HCT116 (cell line): ENCODE data around the gene SMARCD2. TPM values are rescaled to one million over a fixed set of nuclear protein-coding genes. Genes with fewer than 3 reads are reported as not detected.
"Not testable (repeated sequence)": the region's sequence is repeated elsewhere in the genome, so short reads cannot be mapped to it uniquely, and the experiment has no call there.

Source experiments
- ATAC-seq: fragments of 200-7000 bp; cut with Tn5 transposase; 2 replicates; pipeline ENCODE4 v1.9.1; 2020; ENCODE audit warnings: mild to moderate bottlenecking, moderate library complexity
- BruUV-seq: library from RNA; stranded (reverse); fragments of 400-500 nt; replicated peaks from 2 replicates; lab custom pipeline; 2021; lab: Mats Ljungman, UMichigan
- CTCF ChIA-PET: fragments of 300-600 bp; sonication (Branson Sonifier 250); formaldehyde crosslinking; loops from one replicate; lab custom pipeline; 2021; ENCODE audit warnings: antibody characterized with exemption; lab: Charles Lee
- POLR2A ChIA-PET: fragments of 300-600, 350-600 bp; sonication (Branson Sonifier 250); formaldehyde crosslinking; loops from one replicate; lab custom pipeline; 2021; ENCODE audit warnings: antibody characterized with exemption; lab: Charles Lee
- RAD21 ChIA-PET, 2 experiments: fragments of 300-600 bp; sonication (Branson Sonifier 250); formaldehyde crosslinking; loops; one replicate each; lab custom pipeline; 2023; ENCODE audit warnings: low total read pairs in 2 of 2; ENCODE audit not compliant: uncharacterized antibody in 2 of 2, unreplicated experiment in 2 of 2, low non-redundant PET in 1 of 2; lab: Charles Lee
- DNase-seq: peaks from one replicate; pipeline ENCODE4 v3.0.0-alpha.2; 2010; ENCODE audit warnings: low read depth, low spot score
- H2AFZ ChIP-seq: fragments of 200-600 bp; shearing (Covaris generic), sonication (generic); 2 replicates; pipeline ENCODE4 v1.6.1; 2017; ENCODE audit warnings: low read depth, mixed run types, mixed read lengths, antibody characterized with exemption, low read length; ENCODE audit not compliant: poor library complexity, severe bottlenecking
- H3K27ac ChIP-seq: 2 replicates; pipeline ENCODE4 v1.5.1; 2012; ENCODE audit warnings: low read depth, low read length
- H3K27me3 ChIP-seq: fragments of 200-600 bp; sonication (generic); 2 replicates; pipeline ENCODE4 v1.6.1; 2016; ENCODE audit warnings: mixed run types, low read length, mixed read lengths; ENCODE audit not compliant: insufficient read depth
- H3K36me3 ChIP-seq, 2 experiments: fragments of 200-500 bp in 1 of 2; fragments of 200-600 bp in 1 of 2; sonication (Bioruptor generic) in 1 of 2; sonication (generic) in 1 of 2; 2 replicates each; pipeline versions ENCODE4 v1.5.1 to v1.6.1; 2014 to 2016; ENCODE audit warnings: low read length in 2 of 2, inconsistent platforms in 1 of 2, mixed read lengths in 1 of 2, mixed run types in 1 of 2; ENCODE audit not compliant: insufficient read depth in 2 of 2, control insufficient read depth in 1 of 2
- H3K4me1 ChIP-seq, 2 experiments: fragments of 200-600 bp in 1 of 2; sonication (generic) in 1 of 2; 2 replicates each; pipeline versions ENCODE4 v1.5.1 to v1.6.1; 2012 to 2017; ENCODE audit warnings: low read length in 2 of 2, inconsistent platforms in 1 of 2, mild to moderate bottlenecking in 1 of 2, mixed read lengths in 1 of 2, mixed run types in 1 of 2, moderate library complexity in 1 of 2; ENCODE audit not compliant: insufficient read depth in 2 of 2, control insufficient read depth in 1 of 2
- H3K4me2 ChIP-seq: fragments of 200-600 bp; sonication (generic); 2 replicates; pipeline ENCODE4 v1.6.1; 2017; ENCODE audit warnings: mixed run types, low read length, mixed read lengths
- H3K4me3 ChIP-seq, 2 experiments: fragments of 200-600 bp in 1 of 2; sonication (generic) in 1 of 2; replicated peaks in 1 of 2; 2 replicates each; pipeline ENCODE4 v1.5.1; 2011 to 2016; ENCODE audit warnings: low read length in 2 of 2, control low read depth in 1 of 2, low read depth in 1 of 2, mild to moderate bottlenecking in 1 of 2, mixed read lengths in 1 of 2, mixed run types in 1 of 2
- H3K79me2 ChIP-seq: fragments of 200-600 bp; sonication (generic); 2 replicates; pipeline ENCODE4 v1.6.1; 2017; ENCODE audit warnings: mild to moderate bottlenecking, mixed run types, low read length, moderate library complexity, mixed read lengths; ENCODE audit not compliant: insufficient read depth
- H3K9ac ChIP-seq: fragments of 200-600 bp; sonication (generic); 2 replicates; pipeline ENCODE4 v1.6.1; 2016; ENCODE audit warnings: low read length, mixed read lengths
- H3K9me2 ChIP-seq: fragments of 200-600 bp; sonication (generic), shearing (Covaris generic); 2 replicates; pipeline ENCODE4 v1.6.1; 2017; ENCODE audit warnings: mixed run types, mild to moderate bottlenecking, moderate library complexity; ENCODE audit not compliant: insufficient read depth
- H3K9me3 ChIP-seq, 2 experiments: fragments of 200-500 bp in 1 of 2; fragments of 200-600 bp in 1 of 2; sonication (Bioruptor generic) in 1 of 2; sonication (generic) in 1 of 2; 2 replicates each; pipeline ENCODE4 v1.6.1; 2014 to 2017; ENCODE audit warnings: low read length in 2 of 2, mixed read lengths in 2 of 2, inconsistent platforms in 1 of 2, low read depth in 1 of 2, mild to moderate bottlenecking in 1 of 2, mixed run types in 1 of 2, moderate library complexity in 1 of 2; ENCODE audit not compliant: control insufficient read depth in 1 of 2, insufficient read depth in 1 of 2
- H4K20me1 ChIP-seq: fragments of 200-600 bp; sonication (generic), shearing (Covaris generic); 2 replicates; pipeline ENCODE4 v1.6.1; 2017; ENCODE audit warnings: mixed run types, mild to moderate bottlenecking, moderate library complexity; ENCODE audit not compliant: insufficient read depth
- ELF1 ChIP-seq: IDR thresholded peaks from 2 replicates; pipeline ENCODE4 v1.6.1; 2012; ENCODE audit warnings: low read depth, borderline replicate concordance
- EZH2 ChIP-seq: fragments of 200-600 bp; sonication (generic); IDR thresholded peaks from 2 replicates; pipeline ENCODE4 v1.6.1; 2017; ENCODE audit warnings: antibody characterized with exemption, mixed run types
- EZH2phosphoT487 ChIP-seq: fragments of 200-600 bp; IDR thresholded peaks from 2 replicates; pipeline ENCODE4 v1.6.1; 2018; ENCODE audit warnings: antibody characterized with exemption, borderline replicate concordance
- FOSL1 ChIP-seq: IDR thresholded peaks from 2 replicates; pipeline ENCODE4 v1.6.1; 2012; ENCODE audit warnings: low read depth
- JUND ChIP-seq: IDR thresholded peaks from 2 replicates; pipeline ENCODE4 v1.6.1; 2012
- RAD21 ChIP-seq: IDR thresholded peaks from 2 replicates; pipeline ENCODE4 v1.6.1; 2012; ENCODE audit warnings: low read depth, mild to moderate bottlenecking
- SP1 ChIP-seq: IDR thresholded peaks from 2 replicates; pipeline ENCODE4 v1.6.1; 2012; ENCODE audit warnings: low read depth
- YY1 ChIP-seq: IDR thresholded peaks from 2 replicates; pipeline ENCODE4 v1.6.1; 2011; ENCODE audit warnings: low read length, low read depth, moderate library complexity, mild to moderate bottlenecking; ENCODE audit not compliant: insufficient replicate concordance; ENCODE audit errors: extremely low read depth
- ZFX ChIP-seq: fragments of 450-650 bp; IDR thresholded peaks from 2 replicates; pipeline ENCODE4 v1.6.1; 2017
- intact Hi-C: fragments of 100-400 bp; cut with micrococcal nuclease; formaldehyde crosslinking; loops from 2 replicates; pipeline ENCODE4 v1.10.0; 2022
- total RNA-seq: library from RNA; stranded (reverse); gene quantifications from one replicate; pipeline ENCODE4 v1.2.1, GENCODE V29; 2021; ENCODE audit not compliant: unreplicated experiment
- TF ChIP-seq, protein P1 (sequence below), 3 experiments: fragments of 200-600 bp in 1 of 3; sonication (generic) in 1 of 3; IDR thresholded peaks in 2 of 3; conservative IDR thresholded peaks in 1 of 3; 2 replicates each; pipeline ENCODE4 v1.5.1; 2012 to 2017; ENCODE audit warnings: low read depth in 2 of 3, low read length in 2 of 3, antibody characterized with exemption in 1 of 3, borderline replicate concordance in 1 of 3, control low read depth in 1 of 3, mild to moderate bottlenecking in 1 of 3, mixed read lengths in 1 of 3, mixed run types in 1 of 3, moderate library complexity in 1 of 3; ENCODE audit not compliant: insufficient read depth in 1 of 3

SMARCD2 gene
- total RNA-seq, 1 experiment from 2014 or later, result 168 TPM

DNA sequence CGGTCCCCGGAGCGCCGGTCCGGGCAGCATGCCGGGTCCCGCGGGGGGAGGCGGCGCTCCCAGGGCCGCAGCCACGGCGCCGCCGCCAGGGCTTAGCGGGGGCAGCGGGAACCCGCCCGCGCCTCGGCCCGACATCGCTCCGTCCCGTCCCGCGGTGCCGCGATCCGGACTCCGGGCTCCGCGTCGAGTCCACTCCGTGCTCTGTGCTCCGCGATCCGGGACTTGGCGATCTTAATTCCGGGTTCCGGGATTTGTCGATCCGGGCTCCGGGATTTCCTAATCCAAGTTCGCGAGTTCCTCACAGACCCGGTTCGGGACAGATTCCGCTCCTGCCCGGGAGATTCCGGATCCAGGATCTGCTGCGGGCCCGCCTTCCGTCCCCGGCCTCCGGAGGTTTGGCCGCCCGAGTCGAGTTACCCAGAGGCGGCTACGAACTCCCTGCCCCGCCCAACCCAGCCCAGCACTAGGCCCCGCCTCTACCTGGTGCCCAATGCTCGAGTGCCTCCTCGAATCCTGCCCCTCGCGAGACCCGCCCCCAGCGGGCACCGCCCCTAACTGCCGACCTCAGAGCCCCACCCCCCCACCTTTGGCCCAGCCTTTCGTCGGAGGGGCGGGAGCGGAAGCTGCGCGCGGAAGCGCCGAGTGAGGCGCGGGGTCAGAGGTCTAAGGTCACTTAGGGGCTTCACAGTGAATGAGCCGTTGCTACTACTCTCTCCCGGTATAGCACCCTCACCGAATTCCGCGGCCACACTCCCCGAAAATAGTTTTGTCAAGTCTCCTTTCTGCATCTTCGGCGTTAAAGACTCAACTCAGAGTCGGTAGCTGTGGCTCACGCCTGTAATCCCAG lies at the start of gene SMARCD2 (continued):
- TF ChIP-seq ZFX (peak; percentile 86), EZH2phosphoT487 (no peak), YY1 (peak; percentile 90), ELF1 (no peak), JUND (no peak), EZH2 (no peak), SP1 (no peak), FOSL1 (no peak)

DNA sequence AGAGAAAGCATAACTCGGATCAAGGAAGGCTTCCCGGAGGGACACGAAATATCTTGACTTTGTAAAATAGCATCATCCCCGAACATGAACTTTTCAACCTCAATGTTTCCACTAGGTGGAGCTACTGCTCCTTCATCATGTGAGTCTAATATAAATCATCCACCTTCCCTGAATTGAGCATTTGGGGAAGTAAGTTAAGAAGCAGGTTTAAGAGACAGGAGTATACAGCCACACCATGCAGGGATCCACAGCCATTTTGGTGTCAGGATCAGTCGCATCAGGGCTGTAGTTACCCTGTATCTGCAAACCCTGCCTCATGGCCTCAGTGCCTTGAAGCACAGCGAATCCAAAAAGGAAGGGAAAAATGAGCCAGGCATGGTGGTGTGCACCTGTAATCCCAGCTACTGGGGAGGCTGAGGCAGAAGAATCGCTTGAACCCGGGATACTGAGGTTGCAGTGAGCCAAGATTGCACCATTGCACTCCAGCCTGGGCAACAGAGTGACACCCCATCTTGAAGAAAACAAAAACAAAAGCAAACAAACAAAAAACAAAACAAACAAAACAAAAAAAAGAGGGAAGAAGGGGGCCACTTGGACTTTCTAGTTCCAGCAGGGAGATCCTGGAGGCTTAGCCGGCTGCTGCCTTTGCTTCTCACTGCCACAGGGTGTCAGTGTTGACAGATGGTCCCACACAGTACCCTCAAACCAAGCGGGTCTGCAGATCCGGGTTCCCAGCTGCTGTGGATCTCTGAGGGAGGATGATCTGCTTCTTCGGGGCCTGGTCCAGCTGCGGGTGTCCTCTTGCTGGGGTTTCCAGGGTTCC lies 46.8 kb upstream of the SMARCD2 start:
- H3K27ac ChIP-seq, H2AFZ ChIP-seq, H3K79me2 ChIP-seq, BruUV-seq, RAD21 ChIA-PET, intact Hi-C loops, H3K9ac ChIP-seq, H3K27me3 ChIP-seq, H3K4me3 ChIP-seq, H3K9me2 ChIP-seq, H4K20me1 ChIP-seq, POLR2A ChIA-PET, DNase-seq, H3K36me3 ChIP-seq, H3K9me3 ChIP-seq: not testable (repeated sequence)
- Histone ChIP-seq H3K4me2 (peak overlapping the region; percentile 50), H3K4me1 (peaks cover 0 to 11% of the 10 kb centered on the region in 2 experiments; a peak in 1 of 4 replicates)
- ATAC-seq, result peak; percentile 91
- CTCF ChIA-PET, result interaction anchor here (0.7 to 3.9 kb wide), 17 partner anchors 10 to 530 kb away, joined by 3 to 19 read pairs (median 6); no protein-coding TSS in a partner anchor
- peak; percentile 36 for TF ChIP-seq RAD21
- TF ChIP-seq, protein P1, sequence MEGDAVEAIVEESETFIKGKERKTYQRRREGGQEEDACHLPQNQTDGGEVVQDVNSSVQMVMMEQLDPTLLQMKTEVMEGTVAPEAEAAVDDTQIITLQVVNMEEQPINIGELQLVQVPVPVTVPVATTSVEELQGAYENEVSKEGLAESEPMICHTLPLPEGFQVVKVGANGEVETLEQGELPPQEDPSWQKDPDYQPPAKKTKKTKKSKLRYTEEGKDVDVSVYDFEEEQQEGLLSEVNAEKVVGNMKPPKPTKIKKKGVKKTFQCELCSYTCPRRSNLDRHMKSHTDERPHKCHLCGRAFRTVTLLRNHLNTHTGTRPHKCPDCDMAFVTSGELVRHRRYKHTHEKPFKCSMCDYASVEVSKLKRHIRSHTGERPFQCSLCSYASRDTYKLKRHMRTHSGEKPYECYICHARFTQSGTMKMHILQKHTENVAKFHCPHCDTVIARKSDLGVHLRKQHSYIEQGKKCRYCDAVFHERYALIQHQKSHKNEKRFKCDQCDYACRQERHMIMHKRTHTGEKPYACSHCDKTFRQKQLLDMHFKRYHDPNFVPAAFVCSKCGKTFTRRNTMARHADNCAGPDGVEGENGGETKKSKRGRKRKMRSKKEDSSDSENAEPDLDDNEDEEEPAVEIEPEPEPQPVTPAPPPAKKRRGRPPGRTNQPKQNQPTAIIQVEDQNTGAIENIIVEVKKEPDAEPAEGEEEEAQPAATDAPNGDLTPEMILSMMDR (IDR thresholded peaks at IDR 0.05 in 2 of 3, conservative IDR thresholded peaks at IDR 0.05 in 1 of 3; ENCODE audit: borderline replicate concordance in 1 of 3, insufficient read depth in 1 of 3, low read depth in 2 of 3, low read length in 2 of 3), result peak; percentile 51 to 72 (median 52); a peak in 5 of 6 replicates

DNA sequence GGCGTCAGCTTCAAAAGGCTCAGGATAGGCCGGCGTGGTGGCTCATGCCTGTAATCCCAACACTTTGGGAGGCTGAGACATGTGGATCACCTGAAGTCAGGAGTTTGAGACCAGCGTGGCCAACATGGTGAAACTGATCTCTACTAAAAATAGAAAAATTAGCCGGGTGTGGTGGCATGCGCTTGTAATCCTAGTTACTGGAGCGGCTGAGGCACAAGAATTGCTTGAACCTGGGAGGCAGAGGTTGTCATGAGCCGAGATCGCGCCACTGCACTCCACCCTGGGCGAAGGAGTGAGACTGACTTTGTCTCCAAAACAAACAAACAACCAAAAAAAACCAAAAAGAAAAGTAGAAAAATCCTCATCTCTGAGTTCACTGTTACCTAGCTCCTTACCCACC lies 42.6 kb upstream of the SMARCD2 start:
- H3K27me3 ChIP-seq, H4K20me1 ChIP-seq, BruUV-seq, H2AFZ ChIP-seq, H3K4me3 ChIP-seq, POLR2A ChIA-PET, H3K27ac ChIP-seq, H3K36me3 ChIP-seq, H3K9me3 ChIP-seq, DNase-seq, H3K9me2 ChIP-seq, RAD21 ChIA-PET, H3K4me2 ChIP-seq, H3K79me2 ChIP-seq, intact Hi-C loops, H3K9ac ChIP-seq, ATAC-seq: not testable (repeated sequence)
- CTCF ChIA-PET, result interaction anchor here (1.1 kb wide), 1 partner anchor 15 kb away, joined by 3 read pairs; no protein-coding TSS in a partner anchor
- H3K4me1 ChIP-seq, result peaks cover 0 to 18% of the 10 kb centered on the region in 2 experiments; a peak in 3 of 4 replicates
